ENCODE data around the gene KCNAB2. TPM values are rescaled to one million over a fixed set of nuclear protein-coding genes. Genes with fewer than 3 reads are reported as not detected.

KCNAB2 gene
- total RNA-seq, 1 experiment from 2014 or later = 28.5 TPM

DNA sequence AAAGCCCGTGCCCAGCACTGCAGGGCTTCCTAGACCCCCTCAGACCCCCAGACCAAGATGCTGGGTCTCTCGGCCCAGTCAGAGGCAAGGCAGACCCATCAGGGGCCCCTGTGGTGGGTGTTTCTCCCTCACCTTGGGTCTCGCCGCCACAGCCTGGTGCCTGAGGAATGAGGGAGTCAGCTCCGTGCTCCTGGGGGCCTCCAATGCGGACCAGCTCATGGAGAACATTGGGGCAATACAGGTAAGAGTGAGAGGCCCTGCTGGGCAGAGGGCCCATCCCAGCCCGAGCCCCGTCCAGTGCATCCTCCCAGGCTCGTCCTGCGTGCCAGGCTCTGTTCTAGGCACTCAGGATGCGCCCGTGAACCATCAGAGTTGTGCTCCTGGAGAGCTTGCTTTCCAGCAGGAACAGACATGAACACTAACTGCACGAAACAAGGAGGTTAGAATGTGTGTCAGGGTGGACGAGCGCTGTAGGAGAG lies 51.5 kb downstream of the KCNAB2 start:
- Histone ChIP-seq H3K79me2 (ENCODE audit: low read length) (no peaks in the 10 kb centered on the region), H3K36me3 (ENCODE audit: low read depth, low read length) (no peaks in the 10 kb centered on the region), H4K20me1 (ENCODE audit: low read length) (no peaks in the 10 kb centered on the region), H3K9me3 (ENCODE audit: low read length) (no peaks in the 10 kb centered on the region), H3K27ac (ENCODE audit: low read length) (no peak overlapping the region), H3K9ac (ENCODE audit: low read length) (no peak overlapping the region), H3K4me1 (ENCODE audit: insufficient read depth, low read length) (no peaks in the 10 kb centered on the region), H3K4me3 (ENCODE audit: low read length) (no peak overlapping the region), H2AFZ (ENCODE audit: low read length) (no peak overlapping the region), H3K9me2 (replicated peaks; ENCODE audit: low read length) (no peaks in the 10 kb centered on the region), H3K27me3 (ENCODE audit: low read length) (no peaks in the 10 kb centered on the region), H3F3A (ENCODE audit: low read length, unreplicated experiment) (no peaks in the 10 kb centered on the region), H3K4me2 (ENCODE audit: low read length) (no peak overlapping the region)
- ChIA-PET CTCF (no interaction called here), POLR2A (ENCODE audit: unreplicated experiment) (no interaction called here)
- TF ChIP-seq EZH2 (IDR thresholded peaks at IDR 0.05; ENCODE audit: low read length, unreplicated experiment) (no peak), CTCF (conservative IDR thresholded peaks at IDR 0.05; ENCODE audit: low read depth, low read length) (no peak), EZH2phosphoT487 (IDR thresholded peaks at IDR 0.05; ENCODE audit: borderline replicate concordance, low read length) (no peak)
- DNase-seq (no peak), ATAC-seq (no peak)
- intact Hi-C loops (cut with micrococcal nuclease) = no loop called here
- BruUV-seq (replicated peaks) = no TSS peak

GRCh38 chr1:6097824-6098223 lies 52.1 kb downstream of the KCNAB2 start:
- H3K9me3 ChIP-seq (ENCODE audit: low read length) = no peaks in the 10 kb centered on the region
- intact Hi-C loops (cut with micrococcal nuclease) = no loop called here
- no peak overlapping the region for H3K4me2 ChIP-seq (ENCODE audit: low read length)
- no peaks in the 10 kb centered on the region for H4K20me1 ChIP-seq (ENCODE audit: low read length)
- H3K4me1 ChIP-seq (ENCODE audit: insufficient read depth, low read length) = no peaks in the 10 kb centered on the region
- TF ChIP-seq EZH2 (IDR thresholded peaks at IDR 0.05; ENCODE audit: low read length, unreplicated experiment) (no peak), CTCF (conservative IDR thresholded peaks at IDR 0.05; ENCODE audit: low read depth, low read length) (no peak), EZH2phosphoT487 (IDR thresholded peaks at IDR 0.05; ENCODE audit: borderline replicate concordance, low read length) (no peak)
- H3F3A ChIP-seq (ENCODE audit: low read length, unreplicated experiment) = no peaks in the 10 kb centered on the region
- H3K27ac ChIP-seq (ENCODE audit: low read length) = no peak overlapping the region
- no peaks in the 10 kb centered on the region for H3K36me3 ChIP-seq (ENCODE audit: low read depth, low read length)
- H3K4me3 ChIP-seq (ENCODE audit: low read length) = no peak overlapping the region
- no peaks in the 10 kb centered on the region for H3K79me2 ChIP-seq (ENCODE audit: low read length)
- CTCF ChIA-PET = no interaction called here
- no peak for ATAC-seq
- no peaks in the 10 kb centered on the region for H3K9me2 ChIP-seq (replicated peaks; ENCODE audit: low read length)
- POLR2A ChIA-PET (ENCODE audit: unreplicated experiment) = no interaction called here
- DNase-seq = no peak
- H3K9ac ChIP-seq (ENCODE audit: low read length) = no peak overlapping the region
- H3K27me3 ChIP-seq (ENCODE audit: low read length) = no peaks in the 10 kb centered on the region
- no TSS peak for BruUV-seq (replicated peaks)
- no peak overlapping the region for H2AFZ ChIP-seq (ENCODE audit: low read length)

DNA sequence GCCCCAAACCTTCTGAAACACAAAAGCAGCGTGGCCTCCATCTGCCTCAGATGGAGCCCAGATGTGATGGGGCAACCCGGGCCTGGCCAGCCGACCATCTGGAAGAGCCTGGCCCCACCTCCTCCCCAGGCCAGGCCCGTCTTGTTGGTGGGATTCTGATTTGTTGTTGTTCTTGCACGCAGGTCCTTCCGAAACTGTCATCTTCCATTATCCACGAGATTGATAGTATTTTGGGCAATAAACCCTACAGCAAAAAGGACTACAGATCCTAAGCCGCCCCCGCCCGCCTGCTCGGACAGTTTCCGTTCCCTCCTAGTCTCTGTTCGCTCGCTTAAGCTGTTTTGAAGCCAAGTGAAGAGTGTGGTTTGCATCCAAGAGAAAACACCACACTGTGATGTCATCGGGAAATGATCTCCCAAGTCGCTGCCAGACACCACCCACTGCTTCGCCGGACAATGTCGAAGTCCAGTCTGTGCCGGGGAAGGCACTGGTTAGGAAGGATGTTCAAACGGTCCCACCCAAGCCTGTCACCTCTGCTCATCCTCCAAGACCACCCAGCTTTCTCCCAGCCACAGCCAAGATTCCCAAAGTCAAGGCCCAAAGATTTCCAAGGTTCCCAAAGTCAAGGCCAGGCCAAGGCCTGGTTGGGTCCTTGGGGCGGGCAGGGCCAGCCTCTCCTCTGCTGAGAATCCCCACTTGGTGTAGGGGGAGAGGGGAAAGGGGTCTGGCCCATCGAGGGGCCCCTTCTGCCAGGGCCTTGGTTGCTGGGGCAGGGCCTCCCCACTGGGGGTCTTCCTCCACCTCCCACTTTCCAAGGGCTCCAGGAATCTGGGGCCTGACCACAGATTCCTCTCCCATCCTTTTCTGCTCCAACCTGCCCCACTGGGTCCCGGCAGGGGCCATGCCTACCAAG lies 52.9 kb downstream of the KCNAB2 start:
- ChIA-PET POLR2A (ENCODE audit: unreplicated experiment) (no interaction called here), CTCF (no interaction called here)
- H2AFZ ChIP-seq (ENCODE audit: low read length) = no peak overlapping the region
- no peak overlapping the region for H3K4me2 ChIP-seq (ENCODE audit: low read length)
- no peaks in the 10 kb centered on the region for H3K36me3 ChIP-seq (ENCODE audit: low read depth, low read length)
- BruUV-seq (replicated peaks) = no TSS peak
- H3F3A ChIP-seq (ENCODE audit: low read length, unreplicated experiment) = no peaks in the 10 kb centered on the region
- H3K9me2 ChIP-seq (replicated peaks; ENCODE audit: low read length) = no peaks in the 10 kb centered on the region
- no peaks in the 10 kb centered on the region for H4K20me1 ChIP-seq (ENCODE audit: low read length)
- no peaks in the 10 kb centered on the region for H3K27me3 ChIP-seq (ENCODE audit: low read length)
- H3K4me3 ChIP-seq (ENCODE audit: low read length) = no peak overlapping the region
- no peak for DNase-seq
- no peaks in the 10 kb centered on the region for H3K79me2 ChIP-seq (ENCODE audit: low read length)
- no peak overlapping the region for H3K9ac ChIP-seq (ENCODE audit: low read length)
- ATAC-seq = no peak
- TF ChIP-seq EZH2phosphoT487 (IDR thresholded peaks at IDR 0.05; ENCODE audit: borderline replicate concordance, low read length) (no peak), EZH2 (IDR thresholded peaks at IDR 0.05; ENCODE audit: low read length, unreplicated experiment) (no peak), CTCF (conservative IDR thresholded peaks at IDR 0.05; ENCODE audit: low read depth, low read length) (no peak)
- H3K27ac ChIP-seq (ENCODE audit: low read length) = no peak overlapping the region
- H3K4me1 ChIP-seq (ENCODE audit: insufficient read depth, low read length) = no peaks in the 10 kb centered on the region
- no peaks in the 10 kb centered on the region for H3K9me3 ChIP-seq (ENCODE audit: low read length)
- intact Hi-C loops (cut with micrococcal nuclease) = no loop called here
